Prostate gland (tissue), 2 donors: ENCODE measurements around the gene MRPS12.

Experiments used
- POLR2A ChIP-seq: fragments of 450-650 bp; IDR thresholded peaks from one replicate; pipeline ENCODE4 v1.6.1; 2016; ENCODE audit warnings: antibody characterized with exemption, mild to moderate bottlenecking
- TF ChIP-seq, protein P1 (sequence below), 4 experiments: fragments of 200-600 bp in 2 of 4; fragments of 450-650 bp in 2 of 4; sonication (generic) in 2 of 4; IDR thresholded peaks; 1 replicate in 3 of 4; 2 replicates in 1 of 4; pipeline ENCODE4 v1.5.1; 2016 to 2019; ENCODE audit warnings: antibody characterized with exemption in 4 of 4, mild to moderate bottlenecking in 2 of 4, moderate library complexity in 2 of 4

DNA sequence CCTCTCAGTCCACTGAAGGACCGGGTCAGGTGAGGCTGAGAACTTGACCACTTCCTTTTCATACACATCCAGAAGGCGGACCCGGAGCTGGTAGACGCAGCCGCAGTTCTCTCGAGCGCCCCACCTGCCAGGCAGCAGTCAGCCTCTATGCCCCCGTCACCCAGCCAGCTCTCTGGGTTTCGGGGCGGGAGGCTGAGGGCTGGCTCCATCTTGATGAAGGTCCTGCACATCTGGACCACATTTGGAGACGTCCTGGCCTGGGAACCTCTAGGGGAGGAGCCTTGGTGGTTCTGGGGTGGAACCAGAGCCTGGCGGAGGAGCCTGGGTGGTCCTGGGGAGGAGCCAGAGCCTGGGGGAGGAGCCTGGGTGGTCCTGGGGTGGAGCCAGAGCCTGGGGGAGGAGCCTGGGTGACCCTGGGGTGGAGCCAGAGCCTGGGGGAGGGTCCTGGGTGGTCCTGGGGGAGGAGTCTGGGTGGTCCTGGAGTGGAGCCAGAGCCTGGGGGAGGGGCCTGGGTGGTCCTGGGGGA lies 14.3 kb downstream of the MRPS12 start:
- TF ChIP-seq POLR2A = no peak
- TF ChIP-seq, protein P1, sequence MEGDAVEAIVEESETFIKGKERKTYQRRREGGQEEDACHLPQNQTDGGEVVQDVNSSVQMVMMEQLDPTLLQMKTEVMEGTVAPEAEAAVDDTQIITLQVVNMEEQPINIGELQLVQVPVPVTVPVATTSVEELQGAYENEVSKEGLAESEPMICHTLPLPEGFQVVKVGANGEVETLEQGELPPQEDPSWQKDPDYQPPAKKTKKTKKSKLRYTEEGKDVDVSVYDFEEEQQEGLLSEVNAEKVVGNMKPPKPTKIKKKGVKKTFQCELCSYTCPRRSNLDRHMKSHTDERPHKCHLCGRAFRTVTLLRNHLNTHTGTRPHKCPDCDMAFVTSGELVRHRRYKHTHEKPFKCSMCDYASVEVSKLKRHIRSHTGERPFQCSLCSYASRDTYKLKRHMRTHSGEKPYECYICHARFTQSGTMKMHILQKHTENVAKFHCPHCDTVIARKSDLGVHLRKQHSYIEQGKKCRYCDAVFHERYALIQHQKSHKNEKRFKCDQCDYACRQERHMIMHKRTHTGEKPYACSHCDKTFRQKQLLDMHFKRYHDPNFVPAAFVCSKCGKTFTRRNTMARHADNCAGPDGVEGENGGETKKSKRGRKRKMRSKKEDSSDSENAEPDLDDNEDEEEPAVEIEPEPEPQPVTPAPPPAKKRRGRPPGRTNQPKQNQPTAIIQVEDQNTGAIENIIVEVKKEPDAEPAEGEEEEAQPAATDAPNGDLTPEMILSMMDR (IDR thresholded peaks at IDR 0.05) = no peak
